K562 (cell line): ENCODE data around the gene PRDM16.

Experiments
- CTCF ChIP-seq, 3 experiments: IDR thresholded peaks in 2 of 3; conservative IDR thresholded peaks in 1 of 3; 2 replicates each; pipeline ENCODE4 v1.5.1; 2011 to 2012; ENCODE audit warnings: low read length in 3 of 3, mild to moderate bottlenecking in 3 of 3, control low read depth in 2 of 3, improper control_type of control experiment in 1 of 3, inconsistent platforms in 1 of 3, low read depth in 1 of 3, mixed read lengths in 1 of 3, moderate library complexity in 1 of 3; ENCODE audit not compliant: insufficient read depth in 2 of 3
- E4F1 ChIP-seq: fragments of 250-450 bp; sonication (Bioruptor Pico); IDR thresholded peaks from 2 replicates; pipeline ENCODE4 v1.5.0; 2021; ENCODE audit warnings: mild to moderate bottlenecking, borderline replicate concordance
- EZH2 ChIP-seq: IDR thresholded peaks from 2 replicates; pipeline ENCODE4 v1.6.1; 2012; ENCODE audit warnings: low read depth, mild to moderate bottlenecking, inconsistent platforms, low read length, borderline replicate concordance
- KAT2B ChIP-seq: IDR thresholded peaks from one replicate; pipeline ENCODE4 v1.6.1; 2012; ENCODE audit warnings: low read depth, mild to moderate bottlenecking, control low read depth, inconsistent platforms, low read length, moderate library complexity
- NFIC ChIP-seq: fragments of 450-650 bp; IDR thresholded peaks from 2 replicates; pipeline ENCODE4 v1.6.1; 2017; ENCODE audit warnings: mild to moderate bottlenecking, inconsistent platforms
- POLR2G ChIP-seq: fragments of 200-400 bp; formaldehyde crosslinking; IDR thresholded peaks from 2 replicates; pipeline ENCODE4 v1.6.1; 2017; ENCODE audit warnings: low read depth, mild to moderate bottlenecking, antibody characterized with exemption, low read length, moderate library complexity
- PRPF4 ChIP-seq: fragments of 200-400 bp; formaldehyde crosslinking; IDR thresholded peaks from one replicate; pipeline ENCODE4 v1.6.1; 2017; ENCODE audit warnings: low read length, low read depth, mild to moderate bottlenecking; ENCODE audit not compliant: insufficient read depth, poor library complexity, severe bottlenecking
- SMAD3 ChIP-seq: fragments of 450-650 bp; formaldehyde crosslinking; conservative IDR thresholded peaks from 2 replicates; pipeline ENCODE4 v1.4.0; 2020; ENCODE audit warnings: mild to moderate bottlenecking
- TBP ChIP-seq: optimal IDR thresholded peaks from 2 replicates; pipeline ENCODE3; 2011; ENCODE audit warnings: low read depth, low read length, improper control_type of control experiment
- TCF15 ChIP-seq: fragments of 250-450 bp; sonication (Bioruptor Pico); IDR thresholded peaks from 2 replicates; pipeline ENCODE4 v1.8.0; 2022; ENCODE audit warnings: moderate library complexity, mild to moderate bottlenecking, inconsistent platforms
- XRCC3 ChIP-seq: fragments of 450-650 bp; IDR thresholded peaks from 2 replicates; pipeline ENCODE4 v1.6.1; 2017; ENCODE audit warnings: mild to moderate bottlenecking, moderate library complexity
- YBX1 ChIP-seq: fragments of 450-650 bp; IDR thresholded peaks from 2 replicates; pipeline ENCODE4 v1.7.1; 2016; ENCODE audit warnings: mild to moderate bottlenecking
- ZNF764 ChIP-seq: fragments of 250-450 bp; sonication (Bioruptor Pico); IDR thresholded peaks from 2 replicates; pipeline ENCODE4 v1.4.0; 2020; ENCODE audit warnings: low read depth, mild to moderate bottlenecking, moderate library complexity

GRCh38 chr1:3204725-3205124, 135.7 kb downstream of the PRDM16 start:
- no peak for TF ChIP-seq XRCC3
- TF ChIP-seq ZNF764 (CRISPR knock-in tag), result no peak
- TF ChIP-seq YBX1, result no peak
- no peak for TF ChIP-seq TCF15 (CRISPR knock-in tag)
- TF ChIP-seq SMAD3 (CRISPR knock-in tag), result no peak
- TF ChIP-seq PRPF4, result no peak
- TF ChIP-seq KAT2B, result no peak
- TF ChIP-seq CTCF (IDR thresholded peaks at IDR 0.05 in 2 of 3, conservative IDR thresholded peaks at IDR 0.05 in 1 of 3; ENCODE audit: insufficient read depth in 2 of 3, low read depth in 1 of 3, low read length in 3 of 3), result no peak
- TF ChIP-seq NFIC, result no peak
- no peak for TF ChIP-seq EZH2
- no peak for TF ChIP-seq POLR2G
- no peak for TF ChIP-seq E4F1 (CRISPR knock-in tag)
- no peak for TF ChIP-seq TBP
